Muscle of leg (tissue), 11 donors: ENCODE measurements around the gene CD2BP2. TPM values are rescaled to one million over a fixed set of nuclear protein-coding genes. Genes with fewer than 3 reads are reported as not detected.
"Not testable (repeated sequence)": the region's sequence is repeated elsewhere in the genome, so short reads cannot be mapped to it uniquely, and the experiment has no call there.

ENCODE experiments used
- DNase-seq: peaks from one replicate; pipeline ENCODE4 v3.0.0; 2013
- H3K27ac ChIP-seq: one replicate; pipeline ENCODE4 v1.5.1; 2013; ENCODE audit warnings: mild to moderate bottlenecking, low read length, control low read depth
- H3K27me3 ChIP-seq: one replicate; pipeline ENCODE4 v1.6.1; 2013; ENCODE audit warnings: low read length; ENCODE audit not compliant: control insufficient read depth, insufficient read depth
- H3K36me3 ChIP-seq: one replicate; pipeline ENCODE4 v1.6.1; 2013; ENCODE audit warnings: low read length; ENCODE audit not compliant: control insufficient read depth, insufficient read depth
- H3K4me1 ChIP-seq: one replicate; pipeline ENCODE4 v1.6.1; 2013; ENCODE audit warnings: low read length; ENCODE audit not compliant: control insufficient read depth, insufficient read depth
- H3K4me3 ChIP-seq: one replicate; pipeline ENCODE4 v1.5.1; 2013; ENCODE audit warnings: low read length, control low read depth
- H3K9me3 ChIP-seq: replicated peaks from 2 replicates; pipeline ENCODE4 v1.6.1; 2013; ENCODE audit warnings: low read depth, low read length; ENCODE audit not compliant: control insufficient read depth
- whole genome bisulfite sequencing: methylation state at CpG from one replicate; pipeline ENCODE4 v1.1.5; 2013; ENCODE audit warnings: missing lambda C conversion rate; ENCODE audit not compliant: insufficient coverage; 5-methylcytosine and 5-hydroxymethylcytosine counted together
- polyA plus RNA-seq, 8 donors: library from polyadenylated mRNA; unstranded; fragments of 120-200 nt; gene quantifications; one replicate each; pipeline versions ENCODE4 v1.2.1 to v1.2.3, GENCODE V29; 2013; ENCODE audit warnings: inconsistent platforms in 1 of 8, low replicate concordance in 1 of 8; ENCODE audit not compliant: insufficient read length in 8 of 8, insufficient read depth in 1 of 8
- total RNA-seq: library from RNA; stranded (reverse); fragments of 120-200 nt; gene quantifications from one replicate; pipeline ENCODE4 v1.2.4, GENCODE V29; 2013

CD2BP2 gene
- total and polyA plus RNA-seq, 9 donors, result 32.3 to 44.2 (median 38.7) TPM

- not testable (repeated sequence) for H3K36me3 ChIP-seq, H3K27me3 ChIP-seq, H3K27ac ChIP-seq, H3K4me1 ChIP-seq, H3K9me3 ChIP-seq, DNase-seq, H3K4me3 ChIP-seq
- 97% methylated on average over 6 of the region's 11 CpGs for WGBS
These were observed 11.7 kb downstream of the CD2BP2 start for GRCh38 chr16:30343491-30343820.

GRCh38 chr16:30342751-30343490 lies 12.2 kb downstream of the CD2BP2 start:
- DNase-seq, result no peak
- no peaks in the 10 kb centered on the region for H3K9me3 ChIP-seq
- no peaks in the 10 kb centered on the region for H3K27me3 ChIP-seq
- H3K4me1 ChIP-seq, result no peaks in the 10 kb centered on the region
- no peak overlapping the region for H3K4me3 ChIP-seq
- no peaks in the 10 kb centered on the region for H3K36me3 ChIP-seq
- WGBS, result 85% methylated on average over 31 of the region's 32 CpGs
- no peak overlapping the region for H3K27ac ChIP-seq

GRCh38 chr16:30341971-30342370 lies 13.1 kb downstream of the CD2BP2 start:
- not testable (repeated sequence) for DNase-seq, H3K9me3 ChIP-seq, H3K36me3 ChIP-seq, H3K4me3 ChIP-seq, H3K27me3 ChIP-seq, H3K27ac ChIP-seq, H3K4me1 ChIP-seq
- WGBS, result no CpG with 5 or more reads among the region's 8 CpGs

DNA sequence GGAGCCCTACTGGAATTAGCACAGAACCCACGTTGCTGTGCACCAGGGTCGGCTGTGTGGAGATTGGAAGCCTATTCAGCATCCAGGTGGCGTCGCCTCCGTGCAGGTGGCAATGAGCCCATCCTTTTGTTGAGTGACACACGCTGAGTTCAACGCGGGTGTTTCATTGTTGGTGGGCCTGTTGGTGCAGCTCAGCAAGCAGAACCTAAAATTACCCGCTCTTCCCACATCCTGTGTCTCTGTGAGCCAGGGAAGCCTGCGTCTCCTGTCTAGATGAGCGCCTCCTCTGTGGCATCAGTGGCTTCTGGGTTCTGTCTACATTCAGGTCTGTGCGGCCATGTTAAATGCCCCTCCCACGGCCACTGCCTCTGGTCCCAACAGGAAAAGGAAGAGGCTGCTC lies 14.5 kb downstream of the CD2BP2 start:
- peaks cover 4% of the 10 kb centered on the region for H3K4me1 ChIP-seq
- no peak for DNase-seq
- H3K27ac ChIP-seq, result no peak overlapping the region
- H3K36me3 ChIP-seq, result no peaks in the 10 kb centered on the region
- no peak overlapping the region for H3K4me3 ChIP-seq
- 93% methylated on average over 13 of the region's 13 CpGs for WGBS
- no peaks in the 10 kb centered on the region for H3K9me3 ChIP-seq
- H3K27me3 ChIP-seq, result no peaks in the 10 kb centered on the region

GRCh38 chr16:30338715-30339114 lies 16.4 kb downstream of the CD2BP2 start:
- not testable (repeated sequence) for H3K36me3 ChIP-seq, H3K27me3 ChIP-seq, H3K27ac ChIP-seq, H3K4me3 ChIP-seq, DNase-seq, H3K4me1 ChIP-seq, H3K9me3 ChIP-seq
- WGBS, result no CpG with 5 or more reads among the region's 5 CpGs

DNA sequence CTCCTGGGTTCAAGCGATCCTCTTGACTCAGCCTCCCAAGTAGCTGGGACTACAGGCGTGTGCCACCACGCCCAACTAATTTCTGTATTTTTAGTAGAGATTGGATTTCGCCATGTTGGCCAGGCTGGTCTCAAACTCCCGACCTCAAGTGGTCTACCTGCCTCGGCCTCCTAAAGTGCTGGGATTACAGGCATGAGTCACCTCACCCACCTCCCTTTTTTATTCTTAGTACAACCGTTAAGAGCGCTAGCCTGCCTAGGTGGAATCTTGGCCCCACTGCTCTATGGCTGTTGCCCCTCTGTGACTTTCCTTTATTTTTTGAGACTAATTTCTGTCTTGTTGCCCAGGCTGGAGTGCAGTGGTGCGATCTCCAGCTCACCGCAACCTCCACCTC lies 17.1 kb downstream of the CD2BP2 start:
- DNase-seq, H3K9me3 ChIP-seq, H3K4me3 ChIP-seq, H3K36me3 ChIP-seq, H3K27ac ChIP-seq, H3K27me3 ChIP-seq, H3K4me1 ChIP-seq: not testable (repeated sequence)
- WGBS, result 80% methylated on average over 4 of the region's 10 CpGs

DNA sequence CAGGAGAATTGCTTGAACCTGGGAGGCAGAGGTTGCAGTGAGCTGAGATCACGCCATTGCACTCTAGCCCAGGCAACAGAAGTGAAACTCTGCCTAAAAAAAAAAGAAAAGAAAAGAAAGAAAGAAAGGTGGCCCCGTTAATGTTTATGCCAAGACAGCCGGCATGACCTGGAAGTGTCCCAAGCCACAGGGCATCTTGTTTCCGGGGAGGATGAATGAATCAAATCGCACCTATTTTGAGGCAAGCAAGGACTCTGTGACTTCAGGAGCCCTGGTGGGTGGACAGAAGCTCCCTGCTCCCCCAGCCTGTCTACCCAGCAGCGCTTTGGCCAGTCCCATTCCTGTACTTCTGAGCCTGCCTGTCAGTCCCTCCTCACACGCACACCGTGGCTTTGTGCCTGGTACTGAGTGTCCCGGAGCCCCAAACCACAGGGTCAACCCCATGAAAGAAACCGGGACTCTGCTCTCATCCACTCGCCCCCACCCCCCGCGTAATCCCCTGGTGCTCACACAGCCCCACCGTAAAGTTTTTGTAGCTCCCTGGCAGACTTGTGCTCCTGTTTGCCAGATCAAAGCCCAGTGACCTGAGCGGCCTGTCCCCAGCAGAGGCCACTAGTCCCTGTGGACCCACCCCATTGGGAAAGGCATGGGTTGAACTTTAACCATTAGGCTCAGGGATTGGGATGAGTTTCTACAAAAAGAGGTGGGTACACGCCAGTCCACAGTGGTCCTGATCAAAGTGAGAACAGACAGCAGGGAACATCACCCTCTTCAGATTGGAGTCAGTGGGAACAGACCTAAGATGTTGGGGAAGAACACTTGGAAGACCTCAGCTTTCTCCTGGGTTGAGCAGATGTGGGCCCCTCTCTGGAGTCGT lies 19.3 kb downstream of the CD2BP2 start:
- 54% methylated on average over 15 of the region's 17 CpGs for WGBS
- Histone ChIP-seq H3K9me3 (no peaks in the 10 kb centered on the region), H3K36me3 (no peaks in the 10 kb centered on the region), H3K27me3 (no peaks in the 10 kb centered on the region), H3K27ac (peak overlapping the region; percentile 10), H3K4me3 (peak overlapping the region; percentile 12), H3K4me1 (peaks cover 4% of the 10 kb centered on the region)
- no peak for DNase-seq

DNA sequence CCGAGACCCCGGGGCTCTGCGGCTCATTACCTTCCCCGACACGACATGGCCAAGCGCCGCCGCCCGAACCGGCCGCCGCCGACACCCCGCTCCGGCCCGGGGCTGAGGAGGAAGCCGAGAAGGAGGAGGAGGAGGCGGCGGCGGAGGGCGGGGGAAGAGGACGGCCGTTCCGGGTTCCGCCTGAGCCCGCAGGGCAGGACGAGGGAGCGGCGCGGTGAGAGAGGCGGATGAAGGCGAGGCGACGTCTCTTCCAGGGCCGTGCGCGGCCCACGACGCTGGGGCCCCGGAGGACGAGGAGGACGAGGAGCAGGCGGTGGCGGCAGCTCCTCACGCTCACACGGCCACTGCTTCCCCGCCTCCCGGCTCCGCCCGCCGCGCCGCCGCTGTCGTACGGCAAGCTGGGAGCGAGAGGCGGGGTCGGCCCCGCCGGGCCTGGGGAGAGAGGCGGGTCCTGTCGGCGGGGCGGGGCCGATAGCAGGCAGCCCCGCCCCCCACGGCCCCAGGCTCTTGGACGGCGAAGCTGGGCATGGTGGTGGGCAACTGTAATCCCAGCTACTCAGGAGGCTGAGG lies 20.0 kb downstream of the CD2BP2 start:
- H3K4me1 ChIP-seq, H3K27me3 ChIP-seq, H3K36me3 ChIP-seq, H3K9me3 ChIP-seq: not testable (repeated sequence)
- DNase-seq, result peak; percentile 85
- 0% methylated on average over 70 of the region's 70 CpGs for WGBS
- Histone ChIP-seq H3K27ac (peak overlapping the region; percentile 96), H3K4me3 (peak overlapping the region; percentile 68)

- not testable (repeated sequence) for H3K4me1 ChIP-seq, H3K36me3 ChIP-seq, H3K9me3 ChIP-seq, H3K27me3 ChIP-seq
- WGBS, result no CpG with 5 or more reads among the region's 33 CpGs
- peak; percentile 92 for DNase-seq
- Histone ChIP-seq H3K27ac (peak overlapping the region; percentile 96), H3K4me3 (peak overlapping the region; percentile 68)
These were observed 20.6 kb downstream of the CD2BP2 start for GRCh38 chr16:30334473-30334989.

GRCh38 chr16:30324220-30324619 lies 30.9 kb downstream of the CD2BP2 start:
- H3K4me3 ChIP-seq, DNase-seq, H3K4me1 ChIP-seq, H3K27ac ChIP-seq, H3K9me3 ChIP-seq, H3K27me3 ChIP-seq, H3K36me3 ChIP-seq: not testable (repeated sequence)
- WGBS, result 92% methylated on average over 4 of the region's 6 CpGs
